ENCODE results near the gene ZBED4. TPM values are rescaled to one million over a fixed set of nuclear protein-coding genes. Genes with fewer than 3 reads are reported as not detected.

ZBED4 gene
- total RNA-seq, 1 donor from 2014 or later: 9.1 TPM

DNA sequence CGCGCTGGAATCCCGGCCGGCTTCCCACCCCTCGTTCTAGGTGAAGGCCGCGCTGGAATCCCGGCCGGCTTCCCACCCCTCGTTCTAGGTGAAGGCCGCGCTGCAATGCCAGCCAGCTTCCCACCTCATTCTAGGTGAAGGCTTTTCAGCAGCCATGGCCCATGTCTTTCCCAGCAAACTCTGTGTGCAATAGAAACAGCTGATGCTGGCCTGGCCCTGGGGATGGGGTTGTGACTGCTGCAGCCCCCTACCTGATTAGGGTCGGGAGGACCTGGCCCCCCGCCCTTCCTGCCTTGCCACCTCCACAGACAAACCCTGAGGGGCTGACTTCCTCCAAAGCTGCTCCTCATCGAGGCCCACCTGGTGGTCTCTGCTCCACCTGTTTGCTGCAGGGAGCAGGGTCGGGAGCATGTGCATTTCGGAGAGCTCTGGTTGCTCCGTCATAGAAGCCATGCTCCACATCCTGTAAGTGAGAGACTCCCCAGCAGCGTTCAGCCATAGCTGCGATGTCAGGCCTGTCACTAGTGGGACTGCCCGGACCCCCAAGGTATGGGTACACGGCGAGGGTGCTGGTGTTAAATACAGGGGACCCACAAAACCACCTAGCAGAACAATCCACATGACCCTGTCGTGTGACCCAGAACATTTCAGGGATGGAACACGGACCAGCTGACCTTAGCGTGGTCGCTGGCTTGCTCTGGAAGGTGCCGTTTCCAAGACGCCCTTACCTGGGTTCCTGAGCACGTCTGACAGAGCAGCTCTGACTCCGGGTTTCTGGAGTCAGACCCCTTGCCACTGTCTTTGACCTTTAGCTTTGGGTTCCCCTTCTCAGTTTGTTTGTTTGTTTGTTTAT is 3.3 kb downstream of the ZBED4 start:
- peaks cover 14% of the 10 kb centered on the region for H3K4me1 ChIP-seq
- H3K9me3 ChIP-seq: no peaks in the 10 kb centered on the region
- no peaks in the 10 kb centered on the region for H3K36me3 ChIP-seq
- H3K27me3 ChIP-seq: no peaks in the 10 kb centered on the region
- TF ChIP-seq POLR2AphosphoS5 (IDR thresholded peaks at IDR 0.05; ENCODE audit: insufficient read depth in 1 of 2, low read depth in 1 of 2) (no peak), POLR2A (IDR thresholded peaks at IDR 0.05) (no peak)
- TF ChIP-seq, protein P1, sequence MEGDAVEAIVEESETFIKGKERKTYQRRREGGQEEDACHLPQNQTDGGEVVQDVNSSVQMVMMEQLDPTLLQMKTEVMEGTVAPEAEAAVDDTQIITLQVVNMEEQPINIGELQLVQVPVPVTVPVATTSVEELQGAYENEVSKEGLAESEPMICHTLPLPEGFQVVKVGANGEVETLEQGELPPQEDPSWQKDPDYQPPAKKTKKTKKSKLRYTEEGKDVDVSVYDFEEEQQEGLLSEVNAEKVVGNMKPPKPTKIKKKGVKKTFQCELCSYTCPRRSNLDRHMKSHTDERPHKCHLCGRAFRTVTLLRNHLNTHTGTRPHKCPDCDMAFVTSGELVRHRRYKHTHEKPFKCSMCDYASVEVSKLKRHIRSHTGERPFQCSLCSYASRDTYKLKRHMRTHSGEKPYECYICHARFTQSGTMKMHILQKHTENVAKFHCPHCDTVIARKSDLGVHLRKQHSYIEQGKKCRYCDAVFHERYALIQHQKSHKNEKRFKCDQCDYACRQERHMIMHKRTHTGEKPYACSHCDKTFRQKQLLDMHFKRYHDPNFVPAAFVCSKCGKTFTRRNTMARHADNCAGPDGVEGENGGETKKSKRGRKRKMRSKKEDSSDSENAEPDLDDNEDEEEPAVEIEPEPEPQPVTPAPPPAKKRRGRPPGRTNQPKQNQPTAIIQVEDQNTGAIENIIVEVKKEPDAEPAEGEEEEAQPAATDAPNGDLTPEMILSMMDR (IDR thresholded peaks at IDR 0.05): no peak
- H3K4me3 ChIP-seq: no peak overlapping the region
- intact Hi-C loops (cut with DNase I): no loop called here
- no peak for DNase-seq (ENCODE audit: extremely low spot score in 2 of 2)
- H3K27ac ChIP-seq: no peak overlapping the region

- Histone ChIP-seq H3K27ac (no peak overlapping the region), H3K9me3 (no peaks in the 10 kb centered on the region), H3K36me3 (no peaks in the 10 kb centered on the region), H3K4me3 (no peak overlapping the region), H3K27me3 (no peaks in the 10 kb centered on the region), H3K4me1 (peaks cover 14% of the 10 kb centered on the region)
- DNase-seq (ENCODE audit: extremely low spot score in 2 of 2): no peak
- TF ChIP-seq POLR2AphosphoS5 (IDR thresholded peaks at IDR 0.05; ENCODE audit: insufficient read depth in 1 of 2, low read depth in 1 of 2) (no peak), POLR2A (IDR thresholded peaks at IDR 0.05) (no peak)
- TF ChIP-seq, protein P1 (IDR thresholded peaks at IDR 0.05): no peak
- intact Hi-C loops (cut with DNase I): no loop called here
Observed at GRCh38 chr22:49858827-49859226, 5.2 kb downstream of the ZBED4 start.

GRCh38 chr22:49861642-49862495 is 8.2 kb downstream of the ZBED4 start:
- TF ChIP-seq POLR2AphosphoS5 (IDR thresholded peaks at IDR 0.05; ENCODE audit: insufficient read depth in 1 of 2, low read depth in 1 of 2): no peak
- TF ChIP-seq, protein P1 (IDR thresholded peaks at IDR 0.05): no peak
- TF ChIP-seq POLR2A (IDR thresholded peaks at IDR 0.05): no peak
- Histone ChIP-seq H3K27me3 (no peaks in the 10 kb centered on the region), H3K36me3 (peaks cover 0 to 3% of the 10 kb centered on the region in 2 donors), H3K9me3 (no peaks in the 10 kb centered on the region), H3K27ac (no peak overlapping the region), H3K4me3 (no peak overlapping the region), H3K4me1 (no peaks in the 10 kb centered on the region)
- no peak for DNase-seq (ENCODE audit: extremely low spot score in 2 of 2)
- intact Hi-C loops (cut with DNase I): no loop called here

GRCh38 chr22:49862496-49862776 is 8.8 kb downstream of the ZBED4 start:
- Histone ChIP-seq H3K4me3 (no peak overlapping the region), H3K27me3 (no peaks in the 10 kb centered on the region), H3K36me3 (peaks cover 0 to 8% of the 10 kb centered on the region in 2 donors), H3K4me1 (no peaks in the 10 kb centered on the region), H3K27ac (no peak overlapping the region), H3K9me3 (no peaks in the 10 kb centered on the region)
- TF ChIP-seq, protein P1 (IDR thresholded peaks at IDR 0.05): no peak
- no peak for TF ChIP-seq POLR2AphosphoS5 (IDR thresholded peaks at IDR 0.05; ENCODE audit: insufficient read depth in 1 of 2, low read depth in 1 of 2)
- TF ChIP-seq POLR2A (IDR thresholded peaks at IDR 0.05): no peak
- no peak for DNase-seq (ENCODE audit: extremely low spot score in 2 of 2)
- intact Hi-C loops (cut with DNase I): no loop called here
